ENCODE measurements around the gene ZNF319.

ZNF319 gene

GRCh38 chr16:57969451-57970123, 30.9 kb downstream of the ZNF319 start:
- TF ChIP-seq CTCF (IDR thresholded peaks at IDR 0.05; ENCODE audit: extremely low read depth, missing control alignments): no peak

GRCh38 chr16:57967916-57968315, 32.6 kb downstream of the ZNF319 start:
- no peak for DNase-seq (ENCODE audit: low spot score)
- no peak for TF ChIP-seq CTCF (IDR thresholded peaks at IDR 0.05; ENCODE audit: extremely low read depth, missing control alignments)

More at GRCh38 chr16:57969451-57970123, 30.9 kb downstream of the ZNF319 start:
- DNase-seq (ENCODE audit: low spot score): no peak

GRCh38 chr16:57966986-57967385, 33.5 kb downstream of the ZNF319 start:
- TF ChIP-seq CTCF (IDR thresholded peaks at IDR 0.05; ENCODE audit: extremely low read depth, missing control alignments): no peak
- no peak for DNase-seq (ENCODE audit: low spot score)

- no peak for DNase-seq (ENCODE audit: low spot score)
- TF ChIP-seq CTCF (IDR thresholded peaks at IDR 0.05; ENCODE audit: extremely low read depth, missing control alignments): no peak
These were observed 34.2 kb downstream of the ZNF319 start for GRCh38 chr16:57966204-57966771.

- DNase-seq (ENCODE audit: low spot score): no peak
- TF ChIP-seq CTCF (IDR thresholded peaks at IDR 0.05; ENCODE audit: extremely low read depth, missing control alignments): no peak
These were observed 36.2 kb downstream of the ZNF319 start for GRCh38 chr16:57964157-57964700.

GRCh38 chr16:57962756-57963155, 37.7 kb downstream of the ZNF319 start:
- TF ChIP-seq CTCF (IDR thresholded peaks at IDR 0.05; ENCODE audit: extremely low read depth, missing control alignments): no peak
- no peak for DNase-seq (ENCODE audit: low spot score)

- TF ChIP-seq CTCF (IDR thresholded peaks at IDR 0.05; ENCODE audit: extremely low read depth, missing control alignments): no peak
These were observed 38.4 kb downstream of the ZNF319 start for GRCh38 chr16:57962046-57962445.

More at GRCh38 chr16:57962046-57962445, 38.4 kb downstream of the ZNF319 start:
- DNase-seq (ENCODE audit: low spot score): no peak
